COR-L47 (cell line): ENCODE results near the gene ISYNA1.

Experiments
- DNase-seq: peaks from one replicate; lab custom pipeline; 2025; lab: John Stamatoyannopoulos, UW

ISYNA1 gene

DNA sequence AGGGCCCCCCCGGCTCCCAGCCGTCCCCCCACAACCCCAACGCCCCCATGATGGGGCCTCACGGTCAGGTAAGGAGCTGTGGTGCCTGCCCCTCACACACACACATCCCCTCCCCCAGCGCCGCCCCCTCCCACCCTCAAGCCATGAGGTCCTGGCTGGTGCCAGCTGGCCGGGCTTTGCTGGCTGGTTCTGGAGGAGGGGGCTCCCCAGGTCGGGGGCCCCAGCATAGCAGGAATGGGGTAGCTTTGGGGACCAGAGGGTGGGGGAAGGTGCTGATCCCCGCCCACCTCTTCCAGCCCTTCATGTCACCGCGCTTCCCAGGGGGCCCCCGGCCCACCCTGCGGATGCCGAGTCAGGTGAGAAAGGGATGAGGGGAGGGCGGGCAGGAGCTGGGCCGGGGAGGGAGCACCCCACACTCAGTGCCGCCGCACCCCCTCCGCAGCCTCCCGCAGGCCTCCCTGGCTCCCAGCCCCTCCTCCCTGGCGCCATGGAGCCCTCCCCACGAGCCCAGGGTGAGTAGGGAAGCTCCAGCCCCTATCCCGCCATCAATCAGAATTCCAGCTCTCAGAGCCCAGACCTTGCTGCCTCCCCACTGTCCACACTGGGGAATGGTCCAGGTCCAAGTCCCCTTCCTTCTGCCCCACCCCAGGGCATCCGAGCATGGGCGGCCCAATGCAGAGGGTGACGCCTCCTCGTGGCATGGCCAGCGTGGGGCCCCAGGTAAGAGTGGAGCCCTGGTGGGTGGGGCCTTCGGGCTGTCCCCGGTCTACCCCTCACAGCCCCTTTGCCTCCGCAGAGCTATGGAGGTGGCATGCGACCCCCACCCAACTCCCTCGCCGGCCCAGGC, 6.4 kb downstream of the ISYNA1 start:
- no peak for DNase-seq

DNA sequence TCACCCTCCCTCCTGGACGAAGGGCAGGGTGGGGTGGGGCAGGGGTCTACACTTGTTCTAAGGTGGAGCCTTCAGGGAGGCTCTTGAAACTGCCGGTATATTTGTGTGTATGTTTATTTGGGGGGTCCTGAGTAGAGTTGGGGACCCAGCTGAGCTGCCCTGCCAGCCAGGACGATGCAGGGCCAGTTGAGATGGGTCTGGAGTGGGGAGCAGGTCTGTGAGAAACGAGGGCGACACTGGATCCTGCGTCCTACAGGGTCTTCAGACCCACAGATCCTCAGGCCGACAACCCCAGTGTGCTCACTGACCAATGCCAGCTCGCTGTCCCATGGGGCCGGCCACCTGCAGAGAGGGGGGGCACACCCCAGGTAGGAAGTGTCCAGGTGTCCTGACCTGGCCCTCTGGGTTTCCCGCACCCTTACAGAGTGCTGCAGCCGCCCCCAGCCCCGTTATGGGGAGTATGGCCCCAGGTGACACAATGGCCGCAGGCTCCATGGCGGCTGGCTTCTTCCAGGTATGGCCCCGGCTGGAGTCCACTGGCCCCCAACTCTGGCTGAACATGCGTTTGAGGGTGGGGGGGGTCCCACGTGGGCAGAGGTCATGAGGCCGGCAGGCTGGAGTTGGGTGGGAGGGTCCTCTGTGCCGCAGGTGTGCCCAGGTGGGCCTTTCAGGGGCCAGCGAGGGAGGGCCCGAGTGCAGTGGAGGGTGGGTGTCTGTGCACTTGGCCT, 7.4 kb downstream of the ISYNA1 start:
- no peak for DNase-seq

DNA sequence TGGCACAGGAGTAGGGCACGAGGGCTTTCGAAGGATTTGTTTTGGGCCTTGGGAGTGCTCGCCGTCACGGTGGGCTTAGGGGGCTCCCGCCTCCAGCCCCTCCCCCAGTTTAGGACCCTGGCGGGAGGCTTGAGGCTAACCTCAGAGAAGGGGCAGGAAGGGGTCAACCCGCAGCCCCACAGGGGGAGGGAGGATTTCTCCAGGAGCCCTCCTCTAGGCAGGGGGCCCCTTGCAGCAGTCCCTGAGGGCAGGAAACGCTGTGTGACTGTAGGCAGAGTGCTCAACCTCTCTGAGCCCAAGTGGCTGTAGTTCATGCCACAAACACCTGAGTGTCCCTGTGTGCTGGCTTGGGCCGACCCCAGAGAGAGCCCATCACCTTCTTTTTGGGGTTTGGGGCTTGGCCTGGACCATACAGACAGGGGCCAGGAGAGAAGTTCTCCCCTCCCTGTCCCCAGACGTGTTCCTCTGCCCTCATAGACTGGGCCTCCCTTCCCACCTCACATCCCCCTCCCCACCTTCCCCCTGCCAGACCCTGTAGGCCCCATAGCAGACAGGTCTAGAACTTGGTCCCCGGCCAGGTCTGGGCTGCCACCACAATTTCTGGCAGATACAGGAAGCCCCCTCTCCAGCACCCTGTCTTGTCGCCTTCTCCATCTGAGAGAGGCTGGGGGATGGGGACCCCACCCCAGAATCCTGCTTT, 8.1 kb downstream of the ISYNA1 start:
- no peak for DNase-seq

DNA sequence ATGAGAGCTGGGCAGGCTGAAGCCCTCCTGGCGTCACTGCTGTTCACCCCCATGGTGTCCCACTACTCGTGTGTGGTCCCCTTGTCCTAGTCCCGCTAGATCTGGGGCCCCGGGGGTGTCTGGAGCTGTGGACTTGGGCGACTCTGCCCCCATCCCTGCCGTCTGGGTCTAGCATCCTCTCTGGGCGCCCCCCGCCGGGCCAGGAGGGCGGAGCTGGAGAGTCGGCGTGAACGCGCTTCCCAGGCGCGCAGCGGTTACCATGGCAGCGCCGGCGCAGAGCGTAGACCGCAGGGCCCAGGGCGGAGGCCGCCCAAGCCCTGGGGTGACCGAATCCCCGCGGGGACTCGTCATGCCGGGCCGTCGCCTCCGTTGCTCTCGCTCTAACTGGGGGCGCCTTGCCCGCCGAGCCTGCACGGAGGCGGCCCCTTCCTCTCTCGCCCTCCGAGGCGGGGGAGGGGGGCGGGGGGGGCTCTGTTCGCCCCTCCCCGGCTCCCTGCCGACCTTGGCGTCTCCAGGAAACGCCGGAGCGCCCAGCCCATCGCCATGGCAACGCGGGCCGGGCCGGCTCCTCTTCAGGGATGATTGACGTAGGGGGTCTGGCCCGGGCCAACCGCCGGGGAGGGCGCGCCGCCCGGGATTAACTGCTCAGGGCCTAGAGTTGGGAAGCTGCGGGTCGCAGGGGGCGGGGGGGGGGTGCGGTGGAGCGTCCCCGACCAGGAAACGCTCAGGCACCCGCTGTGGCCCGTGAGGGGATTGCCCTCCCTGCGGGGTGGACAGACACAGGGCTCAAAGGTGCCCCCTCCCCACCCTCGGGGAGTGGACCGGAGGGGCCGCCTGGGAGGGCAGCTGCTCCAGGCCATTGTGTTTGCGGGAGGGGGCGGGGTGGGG, 8.9 kb downstream of the ISYNA1 start:
- peak; percentile 93 for DNase-seq

DNA sequence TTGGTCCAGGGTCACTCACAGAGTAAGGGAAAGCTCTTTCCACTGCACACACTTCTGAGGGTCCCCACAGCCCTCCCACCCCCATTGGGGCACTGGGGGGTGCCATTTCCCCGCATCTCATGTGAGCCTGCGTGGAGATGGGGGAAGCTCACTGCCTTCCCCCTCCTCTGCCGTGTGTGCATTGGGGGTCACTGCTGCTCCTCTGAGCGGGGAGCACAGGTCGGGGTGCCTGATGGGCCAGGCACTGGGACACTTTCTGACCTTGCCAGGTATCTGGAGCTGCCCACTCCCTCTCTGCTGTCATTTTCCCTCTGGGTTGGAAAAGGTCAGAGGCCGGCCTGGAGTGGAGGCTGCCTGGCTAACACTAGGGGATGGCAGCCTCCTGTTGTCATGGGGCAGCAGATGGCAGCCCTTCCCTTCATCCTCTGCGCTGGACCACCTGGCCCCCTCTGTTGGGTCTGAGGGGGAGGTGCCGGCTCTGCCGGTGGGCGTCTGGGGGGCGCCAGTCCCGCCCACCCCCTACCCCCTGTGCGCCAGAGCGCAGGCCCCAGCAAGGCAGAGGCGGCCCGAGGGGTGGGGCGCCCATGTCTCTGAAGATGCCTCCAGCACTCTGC, 9.7 kb downstream of the ISYNA1 start:
- DNase-seq = no peak

DNA sequence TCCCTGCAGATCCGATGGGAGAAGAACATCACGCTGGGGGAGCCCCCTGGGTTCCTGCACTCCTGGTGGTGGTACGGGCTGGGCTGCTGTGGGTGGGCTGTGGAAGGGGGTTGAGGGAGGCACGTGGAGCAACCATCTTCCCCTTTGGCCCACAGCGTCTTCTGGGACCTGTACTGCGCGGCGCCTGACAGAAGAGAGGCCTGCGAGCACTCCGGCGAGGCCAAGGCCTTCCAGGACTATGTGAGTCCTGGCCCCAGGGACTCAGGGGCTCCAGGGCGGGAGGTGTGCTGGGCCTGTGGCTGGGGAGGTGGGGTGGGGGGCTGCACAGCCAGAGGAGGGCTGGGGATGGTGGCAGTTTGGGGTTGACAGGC, 10.2 kb downstream of the ISYNA1 start:
- no peak for DNase-seq

DNA sequence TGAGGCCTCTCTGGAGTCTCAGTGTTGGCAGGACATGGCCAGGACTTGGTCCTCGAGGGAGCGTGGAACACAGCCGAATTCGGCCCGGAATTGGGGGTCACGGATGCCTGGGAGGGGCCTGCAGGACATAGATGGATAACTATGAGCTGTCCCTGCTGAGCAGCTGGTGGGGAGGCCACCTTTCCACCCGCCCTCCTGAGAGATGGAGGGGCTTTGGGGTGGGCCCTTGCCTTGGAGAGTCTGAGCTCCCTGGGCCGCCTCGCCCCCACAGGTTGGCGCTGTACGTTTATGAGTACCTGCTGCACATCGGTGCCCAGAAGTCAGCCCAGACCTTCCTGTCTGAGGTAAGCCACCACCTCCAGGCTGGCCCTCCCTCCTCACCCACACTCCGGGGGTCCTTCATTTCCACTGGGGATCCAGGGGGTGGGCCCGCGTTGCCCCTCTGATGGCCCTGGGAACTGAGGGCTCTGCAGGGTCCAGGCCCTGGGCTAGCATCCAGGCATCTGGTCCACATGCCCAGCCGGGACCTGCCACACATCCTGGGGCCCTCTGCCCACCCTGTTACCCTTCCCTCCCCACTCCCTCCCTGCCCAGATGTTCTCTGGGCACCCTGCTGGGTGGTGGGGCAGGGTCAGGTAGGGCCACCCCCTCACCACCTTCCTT, 10.7 kb downstream of the ISYNA1 start:
- DNase-seq = no peak

DNA sequence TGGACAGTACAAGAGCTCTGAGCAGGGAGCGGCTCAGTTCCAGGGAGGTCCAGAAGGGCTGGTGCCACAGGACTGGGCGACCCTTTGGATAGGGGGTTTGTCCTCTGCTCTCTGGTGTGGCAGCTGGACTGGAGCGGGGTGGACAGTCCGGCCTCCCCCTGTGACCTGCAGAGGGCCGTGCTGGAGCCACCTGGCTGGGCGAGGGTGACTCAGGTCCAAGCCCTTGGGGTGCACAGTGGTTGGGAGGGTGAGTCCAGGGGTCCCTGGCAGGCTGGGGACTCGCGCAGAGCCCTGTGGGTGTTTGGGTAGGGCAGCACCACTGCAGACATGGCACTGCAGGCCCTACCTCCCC, 11.5 kb downstream of the ISYNA1 start:
- no peak for DNase-seq

DNA sequence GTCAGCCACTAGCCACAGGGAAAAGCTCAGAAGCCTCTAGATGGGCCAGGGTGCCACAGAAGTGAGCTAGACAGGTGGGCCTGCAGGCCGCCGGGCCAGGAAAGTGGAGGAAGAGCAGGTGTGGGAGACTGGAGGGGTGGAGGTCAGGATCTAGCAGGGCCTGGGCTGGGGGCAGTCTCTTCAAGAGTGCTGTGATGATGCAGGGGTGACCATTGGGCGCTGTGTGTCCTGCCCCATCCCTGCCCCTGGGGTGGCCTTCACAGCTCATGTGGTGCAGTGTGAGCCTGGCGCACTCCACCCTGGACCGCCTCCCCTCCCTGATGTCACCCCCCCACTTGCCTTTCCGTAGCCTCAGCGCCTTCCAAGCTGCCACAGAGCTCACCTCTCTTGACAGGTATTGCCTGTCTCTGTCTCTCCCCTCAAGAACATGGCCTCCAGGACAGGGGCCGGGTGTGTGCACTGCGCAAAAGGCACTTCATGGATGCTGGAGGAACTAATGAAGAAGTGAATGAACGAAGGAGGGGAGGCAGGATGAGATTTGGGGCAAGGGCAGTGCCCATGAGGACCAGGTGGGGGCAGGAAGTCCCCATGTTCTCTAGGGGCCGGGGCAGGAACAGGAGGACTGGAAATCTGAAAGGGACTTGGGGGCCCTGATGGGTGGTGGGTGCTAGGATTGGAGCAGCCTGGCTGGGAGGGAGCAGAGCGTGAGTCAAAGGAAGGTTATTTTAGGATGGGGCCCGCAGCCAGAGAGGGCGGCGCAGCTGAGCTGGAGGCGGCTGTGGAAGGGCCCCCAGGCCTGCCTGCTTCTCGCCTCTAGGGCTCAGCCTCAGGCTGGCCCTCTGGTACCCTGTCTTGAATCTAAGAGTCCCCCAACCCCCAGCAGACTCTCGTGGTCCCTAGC, 12.2 kb downstream of the ISYNA1 start:
- DNase-seq = no peak

DNA sequence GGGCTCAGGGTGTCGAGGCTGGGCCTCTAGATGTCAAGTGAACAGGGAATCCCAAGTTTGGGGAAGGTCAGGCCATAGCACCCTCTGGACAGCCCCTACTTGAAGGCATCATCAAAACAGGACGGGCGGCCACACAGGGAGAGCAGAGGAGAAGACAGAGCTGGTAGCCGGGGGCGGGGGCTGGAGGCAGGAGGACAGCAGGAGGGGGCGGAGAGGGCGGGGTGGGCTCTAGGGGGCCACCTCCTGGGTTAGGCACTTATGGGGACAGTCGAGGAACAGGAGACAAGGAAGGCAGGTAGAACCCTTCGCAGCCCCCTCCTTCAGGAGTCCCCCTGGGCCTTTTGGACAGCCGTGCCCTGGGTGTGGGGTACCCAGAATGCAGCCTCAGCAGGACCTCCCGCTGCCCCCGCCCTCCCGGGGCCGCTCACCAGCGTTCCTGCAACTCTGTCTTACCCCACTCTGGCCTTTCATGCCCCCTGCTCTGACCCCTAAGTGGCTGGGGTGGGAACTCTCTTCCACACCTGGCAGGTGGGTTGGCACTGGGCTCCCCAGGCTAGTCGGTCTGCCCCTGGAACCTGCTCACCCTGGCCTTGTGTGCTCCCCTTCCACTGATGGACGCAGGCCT, 12.9 kb downstream of the ISYNA1 start:
- DNase-seq = no peak

DNA sequence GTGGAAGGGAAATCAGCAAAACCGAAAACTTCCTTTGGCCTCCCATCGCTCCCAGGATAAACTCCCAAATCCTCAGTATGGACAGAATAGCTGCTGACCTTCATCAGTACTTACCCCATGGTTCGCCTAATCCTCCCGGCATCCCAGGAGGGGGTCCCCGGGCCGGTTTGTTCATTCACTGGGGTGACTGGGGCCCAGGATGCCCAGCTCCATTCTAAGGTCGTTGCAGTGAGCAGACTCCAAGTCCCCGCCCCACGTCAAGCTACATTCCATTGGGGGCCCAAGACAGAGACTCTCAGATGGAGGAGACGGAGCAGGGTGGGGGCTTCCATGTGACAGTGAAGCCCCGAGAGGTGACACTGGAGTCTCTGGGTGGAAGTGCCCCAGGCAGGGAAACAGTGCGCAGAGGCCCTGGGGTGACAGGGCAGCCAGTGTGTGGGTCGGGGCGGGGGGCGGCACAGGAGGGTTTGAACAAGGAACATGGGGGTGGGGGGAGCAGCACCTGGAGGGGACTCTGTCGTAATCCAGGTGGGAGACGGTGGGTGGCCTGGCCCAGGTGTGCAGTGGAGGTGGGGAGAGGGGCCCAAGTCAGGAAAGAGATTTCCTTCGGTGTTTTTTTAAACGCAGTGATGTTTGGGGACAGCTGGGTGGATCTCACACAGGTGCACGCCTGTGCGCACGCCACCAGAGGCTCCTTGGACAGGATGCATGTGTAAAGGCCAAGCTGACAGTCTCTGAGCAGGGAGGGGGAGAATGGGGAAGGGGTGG, 13.6 kb downstream of the ISYNA1 start:
- no peak for DNase-seq

DNA sequence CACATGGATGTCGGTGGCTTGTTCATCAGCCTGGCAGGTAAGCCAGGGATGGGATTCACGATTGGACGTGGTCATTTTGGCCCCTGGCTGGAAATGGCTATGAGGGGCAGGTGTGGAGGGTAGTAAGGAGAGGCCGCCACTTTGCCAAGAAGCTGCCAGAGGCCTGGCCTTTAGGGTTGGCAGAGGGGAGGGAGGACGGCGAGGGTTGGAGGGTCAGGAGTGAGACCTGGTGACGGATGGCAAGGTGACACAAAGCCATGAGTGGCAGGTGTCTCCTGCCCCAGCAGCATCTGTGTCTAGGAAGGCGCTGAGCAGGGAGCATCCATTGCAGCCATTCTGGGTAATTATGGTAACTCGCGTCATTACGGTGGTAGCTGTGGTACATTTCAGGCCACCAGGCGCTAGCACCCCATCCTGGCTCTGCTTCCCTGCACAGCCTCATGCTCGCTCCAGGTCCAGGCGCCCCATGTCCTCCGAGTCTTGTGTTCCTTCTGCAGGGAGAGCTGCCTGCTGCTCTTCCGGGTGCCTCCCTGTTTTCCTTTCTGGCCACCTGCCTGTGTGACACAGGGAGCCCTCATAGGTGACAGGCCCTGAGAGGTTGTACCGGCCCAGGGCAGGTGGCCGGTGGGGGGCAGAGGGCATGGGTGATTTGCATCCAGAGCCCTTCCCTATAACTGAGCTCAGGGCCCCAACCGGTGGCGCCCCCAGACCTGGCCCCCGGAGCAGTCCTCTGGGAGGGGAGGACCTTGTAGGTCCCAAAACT, 14.5 kb downstream of the ISYNA1 start:
- DNase-seq = no peak

DNA sequence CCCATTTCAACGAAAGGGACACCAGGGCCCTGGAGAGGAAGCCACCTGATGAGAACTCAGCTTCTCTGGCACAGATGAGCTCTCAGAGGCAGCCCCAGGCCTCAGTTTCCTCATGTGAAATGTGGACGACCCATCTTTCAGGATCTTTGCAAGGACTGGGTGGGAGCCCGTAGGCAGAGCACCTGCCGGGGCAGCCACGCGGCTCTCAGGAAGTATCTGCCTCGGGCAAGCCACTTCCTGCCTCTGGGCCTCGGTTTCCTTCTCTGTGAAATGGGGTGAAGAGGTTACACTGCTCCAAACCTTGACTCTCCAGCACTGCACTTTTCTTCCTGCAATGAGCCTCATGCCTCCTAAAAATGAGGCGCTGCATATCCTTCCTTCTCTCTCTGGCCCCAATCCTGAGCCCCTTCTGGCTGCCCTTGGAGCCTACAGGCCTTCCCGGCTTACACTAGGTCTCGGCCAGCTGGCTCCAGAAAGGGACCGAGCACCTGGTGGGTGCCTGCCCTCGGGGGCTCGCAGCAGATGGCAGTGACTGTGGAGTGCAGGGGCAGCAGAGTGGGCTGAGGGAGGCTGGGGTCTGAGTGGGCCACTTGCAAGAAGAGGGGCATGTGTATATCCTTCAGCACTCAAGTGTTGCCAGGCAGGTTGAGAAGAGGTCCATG, 15.3 kb downstream of the ISYNA1 start:
- no peak for DNase-seq

DNA sequence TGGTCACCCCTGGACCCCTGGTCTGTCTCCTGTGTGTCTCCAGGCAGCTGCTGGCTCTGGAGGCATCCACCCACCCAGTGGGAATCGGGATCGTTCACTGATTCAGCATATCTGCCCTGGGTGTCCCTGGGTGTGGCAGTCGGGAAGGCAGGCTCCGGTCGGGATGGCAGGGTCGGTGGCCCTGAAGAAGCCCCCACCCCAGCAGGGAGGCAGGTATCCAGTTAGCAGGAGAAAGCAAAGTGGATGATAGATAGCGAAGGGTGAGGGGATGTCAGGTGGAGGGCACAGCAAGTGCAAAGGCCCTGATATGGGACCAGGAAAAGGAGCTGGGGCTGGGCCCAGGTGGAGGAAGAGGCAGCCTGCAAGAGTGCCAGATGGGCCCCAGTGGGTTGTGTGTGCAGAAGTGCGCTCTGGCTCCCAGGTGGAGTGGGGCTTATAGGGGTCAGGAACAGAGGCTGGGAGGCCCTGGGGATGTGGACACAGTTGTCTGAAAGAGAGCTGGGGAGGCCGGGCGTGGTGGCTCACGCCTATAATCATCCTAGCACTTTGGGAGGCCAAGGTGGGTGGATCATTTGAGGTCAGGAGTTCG, 16.5 kb downstream of the ISYNA1 start:
- no peak for DNase-seq

DNA sequence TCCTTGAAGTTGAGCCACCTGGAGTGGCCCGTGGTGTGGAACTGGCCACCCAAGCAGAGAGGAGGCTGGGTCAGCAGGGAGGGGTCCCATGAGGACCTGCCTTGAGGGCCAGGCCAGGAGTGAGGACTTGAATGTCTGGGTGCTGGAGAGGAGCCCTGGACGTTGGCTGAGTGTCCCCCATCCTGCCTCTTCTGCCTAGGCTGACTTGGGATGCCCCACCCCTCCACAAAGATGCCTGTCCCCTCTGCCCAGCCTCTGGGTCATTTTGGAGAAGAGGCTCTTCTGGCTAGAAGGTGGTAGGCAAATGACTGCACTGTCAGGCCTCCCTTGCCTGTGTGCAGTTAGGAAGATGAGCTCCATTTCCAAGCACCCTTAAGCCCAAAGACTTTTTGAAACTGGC, 17.0 kb downstream of the ISYNA1 start:
- no peak for DNase-seq

DNA sequence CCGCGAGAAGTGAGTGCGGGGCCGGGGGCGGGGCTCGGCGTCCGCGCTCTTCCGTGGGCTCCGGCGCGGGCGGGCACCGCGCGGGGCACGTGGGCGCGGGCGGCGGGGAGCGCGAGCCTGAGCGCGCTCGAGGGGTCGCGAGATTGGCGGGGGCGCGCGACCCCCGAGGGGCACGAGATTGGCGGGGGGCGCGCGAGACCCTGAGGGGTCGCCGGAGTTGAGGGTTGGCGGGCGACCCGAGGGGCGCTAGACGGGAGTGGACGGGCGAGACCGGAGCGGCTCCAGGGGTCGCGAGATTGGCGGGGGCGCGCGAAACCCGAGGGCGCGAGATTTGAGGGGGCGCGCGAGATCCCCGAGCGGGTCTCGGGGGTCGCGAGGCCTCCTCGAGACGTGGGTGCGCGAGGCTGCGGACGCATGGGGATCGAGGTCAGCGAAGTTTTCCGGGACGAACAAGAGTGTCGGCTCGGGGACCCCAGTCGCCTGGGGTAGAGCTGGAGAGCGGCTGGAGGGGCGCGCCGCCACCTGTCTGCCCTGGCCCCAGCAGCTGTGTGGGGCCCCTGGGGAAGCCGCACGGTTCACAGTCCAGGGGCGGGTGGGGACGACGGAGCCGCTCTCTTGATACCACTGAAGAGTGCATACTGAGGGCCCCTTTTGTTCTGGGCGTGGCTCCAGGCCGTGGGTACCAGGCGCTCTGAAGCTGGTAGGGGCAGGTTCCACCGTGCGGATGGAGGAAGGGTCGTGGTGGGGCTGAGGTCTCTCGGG, 18.1 kb downstream of the ISYNA1 start:
- DNase-seq = no peak
